HCT116 (cell line): ENCODE results near the gene CAMK2A. TPM values are rescaled to one million over a fixed set of nuclear protein-coding genes. Genes with fewer than 3 reads are reported as not detected.

Experiments used
- ATAC-seq: fragments of 200-7000 bp; cut with Tn5 transposase; 2 replicates; pipeline ENCODE4 v1.9.1; 2020; ENCODE audit warnings: mild to moderate bottlenecking, moderate library complexity
- BruUV-seq: library from RNA; stranded (reverse); fragments of 400-500 nt; replicated peaks from 2 replicates; lab custom pipeline; 2021; lab: Mats Ljungman, UMichigan
- CTCF ChIA-PET: fragments of 300-600 bp; sonication (Branson Sonifier 250); formaldehyde crosslinking; loops from one replicate; lab custom pipeline; 2021; ENCODE audit warnings: antibody characterized with exemption; lab: Charles Lee
- POLR2A ChIA-PET: fragments of 300-600, 350-600 bp; sonication (Branson Sonifier 250); formaldehyde crosslinking; loops from one replicate; lab custom pipeline; 2021; ENCODE audit warnings: antibody characterized with exemption; lab: Charles Lee
- RAD21 ChIA-PET, 2 experiments: fragments of 300-600 bp; sonication (Branson Sonifier 250); formaldehyde crosslinking; loops; one replicate each; lab custom pipeline; 2023; ENCODE audit warnings: low total read pairs in 2 of 2; ENCODE audit not compliant: uncharacterized antibody in 2 of 2, unreplicated experiment in 2 of 2, low non-redundant PET in 1 of 2; lab: Charles Lee
- DNase-seq: peaks from one replicate; pipeline ENCODE4 v3.0.0-alpha.2; 2010; ENCODE audit warnings: low read depth, low spot score
- H2AFZ ChIP-seq: fragments of 200-600 bp; shearing (Covaris generic), sonication (generic); 2 replicates; pipeline ENCODE4 v1.6.1; 2017; ENCODE audit warnings: low read depth, mixed run types, mixed read lengths, antibody characterized with exemption, low read length; ENCODE audit not compliant: poor library complexity, severe bottlenecking
- H3K27ac ChIP-seq: 2 replicates; pipeline ENCODE4 v1.5.1; 2012; ENCODE audit warnings: low read depth, low read length
- H3K27me3 ChIP-seq: fragments of 200-600 bp; sonication (generic); 2 replicates; pipeline ENCODE4 v1.6.1; 2016; ENCODE audit warnings: mixed run types, low read length, mixed read lengths; ENCODE audit not compliant: insufficient read depth
- H3K36me3 ChIP-seq, 2 experiments: fragments of 200-500 bp in 1 of 2; fragments of 200-600 bp in 1 of 2; sonication (Bioruptor generic) in 1 of 2; sonication (generic) in 1 of 2; 2 replicates each; pipeline versions ENCODE4 v1.5.1 to v1.6.1; 2014 to 2016; ENCODE audit warnings: low read length in 2 of 2, inconsistent platforms in 1 of 2, mixed read lengths in 1 of 2, mixed run types in 1 of 2; ENCODE audit not compliant: insufficient read depth in 2 of 2, control insufficient read depth in 1 of 2
- H3K4me1 ChIP-seq, 2 experiments: fragments of 200-600 bp in 1 of 2; sonication (generic) in 1 of 2; 2 replicates each; pipeline versions ENCODE4 v1.5.1 to v1.6.1; 2012 to 2017; ENCODE audit warnings: low read length in 2 of 2, inconsistent platforms in 1 of 2, mild to moderate bottlenecking in 1 of 2, mixed read lengths in 1 of 2, mixed run types in 1 of 2, moderate library complexity in 1 of 2; ENCODE audit not compliant: insufficient read depth in 2 of 2, control insufficient read depth in 1 of 2
- H3K4me2 ChIP-seq: fragments of 200-600 bp; sonication (generic); 2 replicates; pipeline ENCODE4 v1.6.1; 2017; ENCODE audit warnings: mixed run types, low read length, mixed read lengths
- H3K4me3 ChIP-seq, 2 experiments: fragments of 200-600 bp in 1 of 2; sonication (generic) in 1 of 2; replicated peaks in 1 of 2; 2 replicates each; pipeline ENCODE4 v1.5.1; 2011 to 2016; ENCODE audit warnings: low read length in 2 of 2, control low read depth in 1 of 2, low read depth in 1 of 2, mild to moderate bottlenecking in 1 of 2, mixed read lengths in 1 of 2, mixed run types in 1 of 2
- H3K79me2 ChIP-seq: fragments of 200-600 bp; sonication (generic); 2 replicates; pipeline ENCODE4 v1.6.1; 2017; ENCODE audit warnings: mild to moderate bottlenecking, mixed run types, low read length, moderate library complexity, mixed read lengths; ENCODE audit not compliant: insufficient read depth
- H3K9ac ChIP-seq: fragments of 200-600 bp; sonication (generic); 2 replicates; pipeline ENCODE4 v1.6.1; 2016; ENCODE audit warnings: low read length, mixed read lengths
- H3K9me2 ChIP-seq: fragments of 200-600 bp; sonication (generic), shearing (Covaris generic); 2 replicates; pipeline ENCODE4 v1.6.1; 2017; ENCODE audit warnings: mixed run types, mild to moderate bottlenecking, moderate library complexity; ENCODE audit not compliant: insufficient read depth
- H3K9me3 ChIP-seq, 2 experiments: fragments of 200-500 bp in 1 of 2; fragments of 200-600 bp in 1 of 2; sonication (Bioruptor generic) in 1 of 2; sonication (generic) in 1 of 2; 2 replicates each; pipeline ENCODE4 v1.6.1; 2014 to 2017; ENCODE audit warnings: low read length in 2 of 2, mixed read lengths in 2 of 2, inconsistent platforms in 1 of 2, low read depth in 1 of 2, mild to moderate bottlenecking in 1 of 2, mixed run types in 1 of 2, moderate library complexity in 1 of 2; ENCODE audit not compliant: control insufficient read depth in 1 of 2, insufficient read depth in 1 of 2
- H4K20me1 ChIP-seq: fragments of 200-600 bp; sonication (generic), shearing (Covaris generic); 2 replicates; pipeline ENCODE4 v1.6.1; 2017; ENCODE audit warnings: mixed run types, mild to moderate bottlenecking, moderate library complexity; ENCODE audit not compliant: insufficient read depth
- ATF3 ChIP-seq: IDR thresholded peaks from 2 replicates; pipeline ENCODE4 v1.6.1; 2012
- ELF1 ChIP-seq: IDR thresholded peaks from 2 replicates; pipeline ENCODE4 v1.6.1; 2012; ENCODE audit warnings: low read depth, borderline replicate concordance
- EZH2 ChIP-seq: fragments of 200-600 bp; sonication (generic); IDR thresholded peaks from 2 replicates; pipeline ENCODE4 v1.6.1; 2017; ENCODE audit warnings: antibody characterized with exemption, mixed run types
- EZH2phosphoT487 ChIP-seq: fragments of 200-600 bp; IDR thresholded peaks from 2 replicates; pipeline ENCODE4 v1.6.1; 2018; ENCODE audit warnings: antibody characterized with exemption, borderline replicate concordance
- JUND ChIP-seq: IDR thresholded peaks from 2 replicates; pipeline ENCODE4 v1.6.1; 2012
- POLR2A ChIP-seq: IDR thresholded peaks from 2 replicates; pipeline ENCODE4 v1.7.0; 2011; ENCODE audit warnings: borderline replicate concordance; ENCODE audit not compliant: insufficient read depth, insufficient read length; ENCODE audit errors: extremely low read depth
- POLR2AphosphoS5 ChIP-seq: IDR thresholded peaks from 2 replicates; pipeline ENCODE4 v1.6.1; 2011; ENCODE audit warnings: mild to moderate bottlenecking, low read depth, low read length, moderate library complexity
- RAD21 ChIP-seq: IDR thresholded peaks from 2 replicates; pipeline ENCODE4 v1.6.1; 2012; ENCODE audit warnings: low read depth, mild to moderate bottlenecking
- REST ChIP-seq: IDR thresholded peaks from 2 replicates; pipeline ENCODE4 v1.6.1; 2012; ENCODE audit warnings: low read depth
- SIN3A ChIP-seq: IDR thresholded peaks from 2 replicates; pipeline ENCODE4 v1.6.1; 2012; ENCODE audit warnings: low read depth
- SP1 ChIP-seq: IDR thresholded peaks from 2 replicates; pipeline ENCODE4 v1.6.1; 2012; ENCODE audit warnings: low read depth
- SRF ChIP-seq: IDR thresholded peaks from 2 replicates; pipeline ENCODE4 v1.6.1; 2012; ENCODE audit warnings: low read depth
- TCF7L2 ChIP-seq: IDR thresholded peaks from 2 replicates; pipeline ENCODE4 v1.7.0; 2011; ENCODE audit warnings: borderline replicate concordance, inconsistent platforms; ENCODE audit not compliant: insufficient read depth, insufficient read length; ENCODE audit errors: extremely low read depth
- YY1 ChIP-seq: IDR thresholded peaks from 2 replicates; pipeline ENCODE4 v1.6.1; 2011; ENCODE audit warnings: low read length, low read depth, moderate library complexity, mild to moderate bottlenecking; ENCODE audit not compliant: insufficient replicate concordance; ENCODE audit errors: extremely low read depth
- ZBTB33 ChIP-seq: IDR thresholded peaks from 2 replicates; pipeline ENCODE4 v1.6.1; 2011; ENCODE audit warnings: mild to moderate bottlenecking, low read length, moderate library complexity; ENCODE audit not compliant: insufficient replicate concordance; ENCODE audit errors: extremely low read depth
- ZFX ChIP-seq: fragments of 450-650 bp; IDR thresholded peaks from 2 replicates; pipeline ENCODE4 v1.6.1; 2017
- intact Hi-C: fragments of 100-400 bp; cut with micrococcal nuclease; formaldehyde crosslinking; loops from 2 replicates; pipeline ENCODE4 v1.10.0; 2022
- total RNA-seq: library from RNA; stranded (reverse); gene quantifications from one replicate; pipeline ENCODE4 v1.2.1, GENCODE V29; 2021; ENCODE audit not compliant: unreplicated experiment

Gene CAMK2A
- total RNA-seq, 1 experiment from 2014 or later: not detected

- ATAC-seq (no peak), DNase-seq (no peak)
- no peaks in the 10 kb centered on the region for H3K9me3 ChIP-seq
- H3K27me3 ChIP-seq: no peaks in the 10 kb centered on the region
- H3K9me2 ChIP-seq: no peaks in the 10 kb centered on the region
- ChIA-PET CTCF (interaction anchor here (1.3 kb wide), 1 partner anchor 58 kb away, joined by 4 read pairs; no protein-coding TSS in a partner anchor), POLR2A (no interaction called here), RAD21 (no interaction called here)
- no peak overlapping the region for H3K4me3 ChIP-seq
- no peaks in the 10 kb centered on the region for H3K36me3 ChIP-seq
- no TSS peak for BruUV-seq
- no peak overlapping the region for H3K4me2 ChIP-seq
- H3K79me2 ChIP-seq: no peaks in the 10 kb centered on the region
- H3K4me1 ChIP-seq: 0 out of 4 replicates have a peak, but pooled peaks cover 0 to 2% of the 10 kb centered on the region in 2 experiments
- H3K27ac ChIP-seq: no peak overlapping the region
- no peak overlapping the region for H2AFZ ChIP-seq
- intact Hi-C loops: loop anchor here (2.0 to 10.0 kb wide), 5 partner anchors 175 to 583 kb away; partner anchors contain the start of genes HMGXB3 and TIGD6
- no peaks in the 10 kb centered on the region for H4K20me1 ChIP-seq
- no peak for TF ChIP-seq POLR2AphosphoS5
- no peak for TF ChIP-seq SIN3A
- TF ChIP-seq ZBTB33: no peak
- no peak for TF ChIP-seq POLR2A
- no peak for TF ChIP-seq ELF1
- no peak for TF ChIP-seq RAD21
- no peak for TF ChIP-seq REST
- TF ChIP-seq ZFX: no peak
- no peak for TF ChIP-seq SP1
- TF ChIP-seq SRF: no peak
- TF ChIP-seq EZH2phosphoT487: no peak
- no peak for TF ChIP-seq ATF3
- no peak for TF ChIP-seq JUND
- TF ChIP-seq EZH2: no peak
- TF ChIP-seq TCF7L2: no peak
- TF ChIP-seq YY1: no peak
- H3K9ac ChIP-seq: no peak overlapping the region
These were observed 69.7 kb downstream of the CAMK2A start for GRCh38 chr5:150219861-150220260.
